Activated B cell treated with CpG ODN at 0.5 μM for 24 hours (primary cell): ENCODE data around the gene ZNF524. TPM values are rescaled to one million over a fixed set of nuclear protein-coding genes. Genes with fewer than 3 reads are reported as not detected.

Source experiments
- ATAC-seq: fragments of 200-7000 bp; cut with Tn5 transposase; one replicate; pipeline ENCODE4 v1.10.0; 2021; ENCODE audit warnings: low read depth, mild to moderate bottlenecking, moderate library complexity
- CTCF ChIA-PET: fragments of 350-600 bp; sonication (Branson Sonifier 250); formaldehyde crosslinking; loops from one replicate; lab custom pipeline; 2021; ENCODE audit warnings: antibody characterized with exemption; lab: Charles Lee
- POLR2A ChIA-PET: fragments of 350-600 bp; sonication (Branson Sonifier 250); formaldehyde crosslinking; loops from one replicate; lab custom pipeline; 2021; ENCODE audit warnings: antibody characterized with exemption; lab: Charles Lee
- DNase-seq: peaks from one replicate; pipeline ENCODE4 v3.0.0; 2022
- H3K27ac Mint-ChIP-seq: one replicate; pipeline ENCODE4 v1.8.0; 2020; ENCODE audit warnings: mixed read lengths
- H3K27me3 Mint-ChIP-seq: one replicate; pipeline ENCODE4 v1.8.0; 2021; ENCODE audit warnings: mixed read lengths
- H3K36me3 Mint-ChIP-seq: one replicate; pipeline ENCODE4 v1.8.0; 2021; ENCODE audit warnings: low read depth, mixed read lengths
- H3K4me1 Mint-ChIP-seq: one replicate; pipeline ENCODE4 v1.8.0; 2021; ENCODE audit warnings: mixed read lengths
- H3K4me3 Mint-ChIP-seq: one replicate; pipeline ENCODE4 v1.8.0; 2020; ENCODE audit warnings: mild to moderate bottlenecking, mixed read lengths
- H3K9me3 Mint-ChIP-seq: one replicate; pipeline ENCODE4 v1.8.0; 2020; ENCODE audit warnings: mixed read lengths
- intact Hi-C: fragments of 100-400 bp; cut with micrococcal nuclease; formaldehyde crosslinking; loops from one replicate; pipeline ENCODE4 v1.15.1; 2024
- total RNA-seq: library from RNA; stranded (reverse); gene quantifications from 2 replicates; pipeline ENCODE4 v1.2.3, GENCODE V29; 2022
- TF ChIP-seq, protein P1 (sequence below): fragments of 200-600 bp; IDR thresholded peaks from one replicate; pipeline ENCODE4 v1.8.0; 2022; ENCODE audit warnings: antibody characterized with exemption, mild to moderate bottlenecking

Gene ZNF524
- total RNA-seq, 1 donor from 2014 or later: 16.1 TPM

DNA sequence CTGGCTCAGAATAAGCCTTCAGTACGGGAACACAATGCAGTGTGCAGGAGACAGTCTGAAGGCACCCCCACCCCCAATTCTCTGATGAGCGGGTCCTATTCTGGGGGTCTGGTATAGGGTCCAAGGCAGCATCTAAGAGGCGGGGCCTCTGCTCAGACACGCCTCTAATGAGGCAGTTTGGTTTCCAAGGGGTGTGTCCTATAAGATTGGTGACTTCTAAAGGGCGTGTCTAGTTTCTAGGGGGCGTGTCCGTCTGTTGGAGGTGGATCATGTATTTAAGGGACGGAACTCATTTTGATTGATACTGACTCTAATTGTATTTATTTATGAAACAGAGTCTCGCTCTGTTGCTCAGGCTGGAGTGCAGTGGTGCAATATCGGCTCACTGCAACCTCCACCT is 9.5 kb upstream of the ZNF524 start:
- H3K4me3 Mint-ChIP-seq: no peak overlapping the region
- DNase-seq (no peak), ATAC-seq (no peak)
- H3K9me3 Mint-ChIP-seq: peaks cover under 1% of the 10 kb centered on the region
- no peaks in the 10 kb centered on the region for H3K27me3 Mint-ChIP-seq
- H3K36me3 Mint-ChIP-seq: peaks cover 21% of the 10 kb centered on the region
- CTCF ChIA-PET: no interaction called here
- no peak overlapping the region for H3K27ac Mint-ChIP-seq
- intact Hi-C loops: no loop called here
- POLR2A ChIA-PET: interaction anchor here (1.7 kb wide), 1 partner anchor 9 kb away, joined by 5 read pairs; the partner anchor contains the start of genes FIZ1 and ZNF524
- peaks cover 21% of the 10 kb centered on the region for H3K4me1 Mint-ChIP-seq
- TF ChIP-seq, protein P1, sequence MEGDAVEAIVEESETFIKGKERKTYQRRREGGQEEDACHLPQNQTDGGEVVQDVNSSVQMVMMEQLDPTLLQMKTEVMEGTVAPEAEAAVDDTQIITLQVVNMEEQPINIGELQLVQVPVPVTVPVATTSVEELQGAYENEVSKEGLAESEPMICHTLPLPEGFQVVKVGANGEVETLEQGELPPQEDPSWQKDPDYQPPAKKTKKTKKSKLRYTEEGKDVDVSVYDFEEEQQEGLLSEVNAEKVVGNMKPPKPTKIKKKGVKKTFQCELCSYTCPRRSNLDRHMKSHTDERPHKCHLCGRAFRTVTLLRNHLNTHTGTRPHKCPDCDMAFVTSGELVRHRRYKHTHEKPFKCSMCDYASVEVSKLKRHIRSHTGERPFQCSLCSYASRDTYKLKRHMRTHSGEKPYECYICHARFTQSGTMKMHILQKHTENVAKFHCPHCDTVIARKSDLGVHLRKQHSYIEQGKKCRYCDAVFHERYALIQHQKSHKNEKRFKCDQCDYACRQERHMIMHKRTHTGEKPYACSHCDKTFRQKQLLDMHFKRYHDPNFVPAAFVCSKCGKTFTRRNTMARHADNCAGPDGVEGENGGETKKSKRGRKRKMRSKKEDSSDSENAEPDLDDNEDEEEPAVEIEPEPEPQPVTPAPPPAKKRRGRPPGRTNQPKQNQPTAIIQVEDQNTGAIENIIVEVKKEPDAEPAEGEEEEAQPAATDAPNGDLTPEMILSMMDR: no peak

DNA sequence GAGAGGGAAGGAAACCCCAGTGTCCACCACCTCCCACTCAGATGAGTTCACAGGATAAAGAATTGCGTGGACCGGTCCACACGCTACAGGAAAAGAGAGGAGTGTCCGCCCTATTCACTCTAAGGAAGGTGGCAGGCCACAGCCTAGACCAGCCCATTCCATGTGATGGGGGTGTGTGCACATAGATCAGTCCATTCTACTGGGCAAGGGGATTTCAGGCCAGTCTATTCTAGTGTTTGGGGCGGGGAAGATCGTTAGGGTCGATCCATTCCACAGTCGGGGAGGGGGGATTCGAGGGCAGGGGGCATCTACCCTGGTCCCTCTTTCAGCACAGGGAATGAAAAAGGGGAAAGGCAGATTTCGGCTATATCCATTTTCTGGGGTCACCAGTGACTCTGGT is 8.5 kb upstream of the ZNF524 start:
- CTCF ChIA-PET: no interaction called here
- TF ChIP-seq, protein P1: no peak
- no peak for DNase-seq
- intact Hi-C loops: no loop called here
- H3K36me3 Mint-ChIP-seq: peaks cover 30% of the 10 kb centered on the region
- peaks cover 12% of the 10 kb centered on the region for H3K4me1 Mint-ChIP-seq
- POLR2A ChIA-PET: interaction anchor here (1.0 kb wide), 1 partner anchor 14 kb away, joined by 3 read pairs; the partner anchor contains the start of gene ZNF865
- ATAC-seq: no peak
- H3K9me3 Mint-ChIP-seq: peaks cover 3% of the 10 kb centered on the region
- no peaks in the 10 kb centered on the region for H3K27me3 Mint-ChIP-seq
- H3K27ac Mint-ChIP-seq: no peak overlapping the region
- no peak overlapping the region for H3K4me3 Mint-ChIP-seq

DNA sequence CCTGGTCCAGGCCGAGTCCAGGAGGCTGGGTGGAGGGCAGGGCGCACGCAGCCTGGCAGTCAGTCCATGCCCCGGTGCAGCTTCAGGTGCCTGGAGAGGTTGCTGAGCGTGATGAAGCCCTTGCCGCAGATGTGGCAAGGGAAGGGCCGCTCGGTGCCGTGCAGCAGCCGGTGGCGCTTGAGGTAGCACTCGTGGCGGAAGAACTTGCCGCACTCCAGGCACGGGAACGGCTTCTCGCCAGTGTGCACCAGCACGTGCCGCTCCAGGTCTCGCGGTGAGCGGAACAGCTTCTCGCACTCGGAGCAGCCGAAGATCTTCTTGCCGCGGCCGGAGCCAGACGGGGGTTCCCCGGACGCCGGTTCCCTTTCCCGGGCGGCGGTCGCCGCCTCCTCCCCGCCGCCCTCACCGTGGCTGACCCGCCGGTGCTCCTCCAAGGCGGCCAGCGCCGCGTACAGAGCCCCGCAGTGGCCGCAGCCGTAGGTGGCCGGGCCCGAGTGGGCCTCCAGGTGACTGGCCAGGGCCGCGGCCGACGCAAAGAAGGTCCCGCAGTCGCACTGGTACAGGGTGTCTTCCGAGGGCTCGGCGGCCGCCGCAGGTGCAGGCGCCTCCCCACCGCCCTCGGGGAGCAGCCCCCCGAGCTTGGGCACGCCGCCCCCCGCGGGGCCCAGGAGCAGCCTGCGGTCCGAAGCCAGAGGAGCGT is 7.5 kb upstream of the ZNF524 start:
- TF ChIP-seq, protein P1: no peak
- CTCF ChIA-PET: no interaction called here
- no peak for DNase-seq
- intact Hi-C loops: no loop called here
- Mint-ChIP-seq H3K27ac (no peak overlapping the region), H3K9me3 (peaks cover 3% of the 10 kb centered on the region), H3K4me1 (peaks cover 3% of the 10 kb centered on the region), H3K36me3 (peaks cover 36% of the 10 kb centered on the region), H3K27me3 (no peaks in the 10 kb centered on the region), H3K4me3 (no peak overlapping the region)
- POLR2A ChIA-PET: interaction anchor here (1.0 kb wide), 1 partner anchor 13 kb away, joined by 3 read pairs; the partner anchor contains the start of gene ZNF865
- ATAC-seq: no peak

DNA sequence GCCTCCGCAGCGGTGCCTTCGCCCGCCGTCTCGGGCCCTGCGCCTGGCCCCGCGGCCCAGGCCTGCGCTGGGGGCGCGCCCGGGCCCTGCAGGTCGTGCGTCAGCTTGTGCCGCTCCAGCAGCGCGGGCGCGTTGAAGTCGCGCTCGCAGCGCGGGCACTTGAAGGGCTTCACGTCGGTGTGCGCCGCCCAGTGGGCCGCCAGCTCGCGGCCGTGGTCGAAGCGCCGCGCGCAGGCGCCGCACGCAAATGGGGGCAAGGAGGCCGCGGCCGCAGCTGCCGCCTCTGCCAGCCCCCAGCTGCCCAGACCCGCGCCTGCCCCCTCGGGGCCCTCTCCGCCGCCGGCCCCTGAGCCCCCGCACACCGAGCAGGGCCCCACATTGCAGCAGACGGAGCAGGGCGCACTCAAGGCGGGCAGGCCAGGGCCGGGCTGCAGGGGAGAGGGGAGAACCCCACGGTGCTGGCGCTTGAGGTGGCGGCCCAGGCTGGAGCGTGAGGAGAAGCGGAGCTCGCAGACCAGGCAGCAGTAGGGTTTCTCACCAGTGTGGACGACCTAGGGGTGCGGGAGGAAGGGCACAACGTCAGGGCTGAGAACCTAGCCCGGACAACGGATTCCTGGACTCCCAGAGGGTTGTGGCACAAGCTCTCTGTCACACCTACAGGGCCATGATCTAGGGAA is 6.9 kb upstream of the ZNF524 start:
- intact Hi-C loops: no loop called here
- H3K27ac Mint-ChIP-seq: no peak overlapping the region
- H3K4me3 Mint-ChIP-seq: no peak overlapping the region
- ATAC-seq (no peak), DNase-seq (no peak)
- H3K4me1 Mint-ChIP-seq: peaks cover 2% of the 10 kb centered on the region
- ChIA-PET POLR2A (interaction anchor here (0.6 kb wide), 1 partner anchor 9 kb away, joined by 4 read pairs; no protein-coding TSS in a partner anchor), CTCF (no interaction called here)
- no peaks in the 10 kb centered on the region for H3K27me3 Mint-ChIP-seq
- TF ChIP-seq, protein P1: no peak
- peaks cover 38% of the 10 kb centered on the region for H3K36me3 Mint-ChIP-seq
- peaks cover 3% of the 10 kb centered on the region for H3K9me3 Mint-ChIP-seq

DNA sequence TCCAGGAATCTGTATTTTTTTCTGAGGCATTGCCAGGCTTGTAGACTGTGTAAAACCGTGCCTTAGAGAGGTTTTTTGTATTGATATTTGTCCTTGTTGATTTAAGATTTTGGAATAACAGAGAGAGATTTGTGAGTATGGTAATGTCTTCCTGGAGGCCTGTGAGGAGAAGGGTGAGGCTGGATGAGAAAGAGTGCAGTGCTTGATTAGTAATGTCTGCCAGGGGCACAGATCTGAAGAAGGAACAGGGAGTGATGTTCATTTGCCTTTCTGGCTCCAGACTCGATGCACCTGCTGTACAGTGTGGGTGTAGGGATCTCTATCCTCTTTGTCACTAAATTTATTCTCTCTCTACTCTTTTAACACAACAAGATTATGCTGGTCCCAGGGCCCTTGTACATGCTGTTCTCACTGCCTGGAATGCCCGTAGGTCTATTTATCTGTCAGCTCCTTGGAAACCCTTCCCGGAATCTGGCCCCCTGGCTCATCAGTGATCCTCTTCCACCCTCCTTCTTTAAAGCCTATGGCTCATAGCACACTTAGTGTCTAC is 5.0 kb upstream of the ZNF524 start:
- H3K9me3 Mint-ChIP-seq: peaks cover 3% of the 10 kb centered on the region
- no peak overlapping the region for H3K4me3 Mint-ChIP-seq
- H3K27me3 Mint-ChIP-seq: no peaks in the 10 kb centered on the region
- ChIA-PET CTCF (no interaction called here), POLR2A (interaction anchor here (0.7 to 0.8 kb wide), 2 partner anchors 11 to 14 kb away, joined by 3 read pairs; partner anchors contain the start of gene ZNF865)
- DNase-seq: no peak
- intact Hi-C loops: no loop called here
- no peak overlapping the region for H3K27ac Mint-ChIP-seq
- ATAC-seq: no peak
- TF ChIP-seq, protein P1: no peak
- H3K36me3 Mint-ChIP-seq: peaks cover 48% of the 10 kb centered on the region
- H3K4me1 Mint-ChIP-seq: peaks cover 5% of the 10 kb centered on the region
